H1 (cell line): ENCODE measurements around the gene LRRC4.
A peak's percentile ranks its signal among the peaks of the same experiment; 100 is the strongest.

Source experiments
- CTCF ChIP-seq, 3 experiments: IDR thresholded peaks; 1 replicate in 2 of 3; 2 replicates in 1 of 3; pipeline versions ENCODE4 v1.5.1 to v1.6.1; 2011; ENCODE audit warnings: low read length in 3 of 3, mild to moderate bottlenecking in 3 of 3, inconsistent platforms in 2 of 3, low read depth in 1 of 3, moderate library complexity in 1 of 3; ENCODE audit not compliant: insufficient read depth in 1 of 3; ENCODE audit errors: control extremely low read depth in 1 of 3
- EZH2 ChIP-seq: fragments of 200-600 bp; sonication (generic); IDR thresholded peaks from 2 replicates; pipeline ENCODE4 v1.7.1; 2012; ENCODE audit warnings: low read depth, mild to moderate bottlenecking, moderate library complexity, low read length, inconsistent platforms; ENCODE audit not compliant: severe bottlenecking
- GABPA ChIP-seq: IDR thresholded peaks from 2 replicates; pipeline ENCODE4 v1.6.1; 2011; ENCODE audit warnings: mild to moderate bottlenecking, low read length, moderate library complexity, borderline replicate concordance; ENCODE audit not compliant: insufficient read depth
- MAX ChIP-seq: IDR thresholded peaks from 2 replicates; pipeline ENCODE4 v1.6.1; 2012; ENCODE audit warnings: inconsistent platforms
- POLR2A ChIP-seq, 2 experiments: IDR thresholded peaks; 1 replicate in 1 of 2; 2 replicates in 1 of 2; pipeline ENCODE4 v1.6.1; 2011; ENCODE audit warnings: low read depth in 2 of 2, low read length in 2 of 2, mild to moderate bottlenecking in 2 of 2; ENCODE audit errors: control extremely low read depth in 1 of 2
- RFX5 ChIP-seq: IDR thresholded peaks from 2 replicates; pipeline ENCODE4 v1.6.1; 2011; ENCODE audit warnings: low read depth, low read length, improper control_type of control experiment, borderline replicate concordance
- TAF1 ChIP-seq: IDR thresholded peaks from 2 replicates; pipeline ENCODE4 v1.6.1; 2011; ENCODE audit warnings: mild to moderate bottlenecking, low read depth, low read length

GRCh38 chr7:128020159-128020558, 11.1 kb downstream of the LRRC4 start:
- TF ChIP-seq TAF1 (no peak), MAX (no peak), EZH2 (no peak), RFX5 (no peak), CTCF (IDR thresholded peaks at IDR 0.05; ENCODE audit: control extremely low read depth in 1 of 3, insufficient read depth in 1 of 3, low read depth in 1 of 3, low read length in 3 of 3) (peak; percentile 78 to 99 (median 84)), GABPA (no peak), POLR2A (IDR thresholded peaks at IDR 0.05; ENCODE audit: control extremely low read depth in 1 of 2, low read depth in 2 of 2, low read length in 2 of 2) (no peak)
